Erythroblast (primary cell): ENCODE measurements around the gene SEMA3B.

Source experiments
- GATA1 ChIP-seq: IDR thresholded peaks from 2 replicates; pipeline ENCODE4 v1.6.1; 2011; ENCODE audit warnings: low read depth, mild to moderate bottlenecking, control low read depth, low read length, moderate library complexity
- POLR2A ChIP-seq: IDR thresholded peaks from 2 replicates; pipeline ENCODE4 v1.6.1; 2011; ENCODE audit warnings: mild to moderate bottlenecking, low read length

DNA sequence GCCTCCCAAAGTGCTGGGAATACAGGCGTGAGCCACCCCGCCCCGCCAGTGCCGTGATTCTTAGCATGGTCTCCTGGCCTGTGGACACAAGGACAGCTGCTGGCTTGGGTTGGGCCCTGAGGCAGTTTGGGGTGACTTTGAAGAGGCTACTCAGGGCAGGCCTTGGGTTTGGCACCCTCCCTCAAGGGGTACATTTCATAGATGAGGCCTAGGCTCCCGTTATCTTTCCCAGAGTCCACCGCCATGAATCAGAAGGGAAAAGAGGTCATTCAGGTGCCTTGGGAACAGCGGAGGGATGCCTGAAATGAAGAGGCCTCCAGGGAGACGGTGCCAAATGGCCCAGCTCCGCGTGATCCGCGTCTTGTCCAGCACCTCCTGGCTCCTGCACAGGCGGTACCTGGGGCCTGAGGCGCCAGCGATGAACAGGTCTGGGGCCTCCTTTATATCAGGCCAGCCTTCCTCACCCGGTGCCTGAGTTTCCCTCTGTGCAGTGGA lies 23.6 kb upstream of the SEMA3B start:
- TF ChIP-seq POLR2A (no peak), GATA1 (no peak)
